SK-N-MC (cell line): Measurements from ENCODE around the gene PRKAB2.

Source experiments
- EZH2 ChIP-seq: fragments of 200-600 bp; sonication (generic); IDR thresholded peaks from one replicate; pipeline ENCODE4 v1.6.1; 2017; ENCODE audit warnings: antibody characterized with exemption
- FOXP2 ChIP-seq: optimal IDR thresholded peaks from 2 replicates; pipeline ENCODE3; 2011; ENCODE audit warnings: mild to moderate bottlenecking, moderate library complexity; ENCODE audit not compliant: insufficient read depth; ENCODE audit errors: extremely low read length, control extremely low read depth
- POLR2AphosphoS5 ChIP-seq: IDR thresholded peaks from 2 replicates; pipeline ENCODE4 v1.6.1; 2012; ENCODE audit warnings: mild to moderate bottlenecking, low read depth, low read length, borderline replicate concordance

GRCh38 chr1:147110872-147111271, 61.4 kb downstream of the PRKAB2 start:
- TF ChIP-seq POLR2AphosphoS5 (no peak), EZH2 (no peak), FOXP2 (no peak)
